ENCODE measurements around the gene NDUFB10.

DNA sequence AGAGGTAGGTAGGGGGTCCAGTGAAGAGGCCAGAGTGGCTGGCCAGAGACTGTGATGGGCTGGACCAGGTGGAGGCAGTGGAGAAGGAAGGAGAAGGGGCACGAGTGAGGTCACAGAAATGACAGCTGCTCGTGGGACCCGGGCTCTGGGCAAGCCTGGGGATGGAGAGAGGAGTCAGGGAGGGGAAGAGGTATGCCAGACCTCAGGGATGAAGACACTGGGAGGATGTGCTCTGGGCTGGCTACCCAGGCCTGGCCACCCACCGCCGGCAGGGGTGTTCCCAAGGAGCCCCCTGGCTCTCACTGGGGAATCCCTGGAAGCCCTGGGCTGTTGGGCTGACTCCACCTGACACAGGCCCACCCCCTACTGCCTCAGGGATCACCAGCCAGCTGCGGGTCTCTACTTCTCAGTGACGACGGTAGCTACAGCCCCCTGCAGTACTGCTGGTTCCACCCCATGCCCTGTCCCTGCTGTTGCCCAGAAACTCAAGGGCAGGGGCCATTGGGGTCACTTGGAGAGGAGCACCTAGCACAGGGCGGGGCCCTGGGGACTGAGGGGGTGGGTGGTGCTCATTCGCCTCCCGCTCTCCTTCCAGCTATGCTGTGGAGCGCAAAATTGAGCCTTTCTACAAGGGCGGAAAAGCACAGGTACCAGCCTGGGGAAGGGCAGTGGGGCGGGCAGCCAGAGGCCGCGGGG, 14.3 kb downstream of the NDUFB10 start:
- TF ChIP-seq, protein P1, sequence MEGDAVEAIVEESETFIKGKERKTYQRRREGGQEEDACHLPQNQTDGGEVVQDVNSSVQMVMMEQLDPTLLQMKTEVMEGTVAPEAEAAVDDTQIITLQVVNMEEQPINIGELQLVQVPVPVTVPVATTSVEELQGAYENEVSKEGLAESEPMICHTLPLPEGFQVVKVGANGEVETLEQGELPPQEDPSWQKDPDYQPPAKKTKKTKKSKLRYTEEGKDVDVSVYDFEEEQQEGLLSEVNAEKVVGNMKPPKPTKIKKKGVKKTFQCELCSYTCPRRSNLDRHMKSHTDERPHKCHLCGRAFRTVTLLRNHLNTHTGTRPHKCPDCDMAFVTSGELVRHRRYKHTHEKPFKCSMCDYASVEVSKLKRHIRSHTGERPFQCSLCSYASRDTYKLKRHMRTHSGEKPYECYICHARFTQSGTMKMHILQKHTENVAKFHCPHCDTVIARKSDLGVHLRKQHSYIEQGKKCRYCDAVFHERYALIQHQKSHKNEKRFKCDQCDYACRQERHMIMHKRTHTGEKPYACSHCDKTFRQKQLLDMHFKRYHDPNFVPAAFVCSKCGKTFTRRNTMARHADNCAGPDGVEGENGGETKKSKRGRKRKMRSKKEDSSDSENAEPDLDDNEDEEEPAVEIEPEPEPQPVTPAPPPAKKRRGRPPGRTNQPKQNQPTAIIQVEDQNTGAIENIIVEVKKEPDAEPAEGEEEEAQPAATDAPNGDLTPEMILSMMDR (IDR thresholded peaks at IDR 0.05): no peak
- TF ChIP-seq POLR2AphosphoS5 (IDR thresholded peaks at IDR 0.05) (no peak), POLR2A (IDR thresholded peaks at IDR 0.05) (no peak), EP300 (IDR thresholded peaks at IDR 0.05; ENCODE audit: low read depth) (no peak)
